ENCODE results near the gene NODAL.

GRCh38 chr10:70410608-70411007 lies 30.9 kb downstream of the NODAL start:
- TF ChIP-seq CTCF (conservative IDR thresholded peaks at IDR 0.05), result no peak
- no peak for TF ChIP-seq EZH2 (IDR thresholded peaks at IDR 0.05; ENCODE audit: low read depth)
